HG02798 (cell line): ENCODE measurements around the gene MAFG.

Source experiments
- ATAC-seq: cut with Tn5 transposase; IDR thresholded peaks from one replicate; pipeline ENCODE4 v1.9.1; 2021; ENCODE audit warnings: mild to moderate bottlenecking; ENCODE audit not compliant: unreplicated experiment, poor library complexity

The MAFG gene

DNA sequence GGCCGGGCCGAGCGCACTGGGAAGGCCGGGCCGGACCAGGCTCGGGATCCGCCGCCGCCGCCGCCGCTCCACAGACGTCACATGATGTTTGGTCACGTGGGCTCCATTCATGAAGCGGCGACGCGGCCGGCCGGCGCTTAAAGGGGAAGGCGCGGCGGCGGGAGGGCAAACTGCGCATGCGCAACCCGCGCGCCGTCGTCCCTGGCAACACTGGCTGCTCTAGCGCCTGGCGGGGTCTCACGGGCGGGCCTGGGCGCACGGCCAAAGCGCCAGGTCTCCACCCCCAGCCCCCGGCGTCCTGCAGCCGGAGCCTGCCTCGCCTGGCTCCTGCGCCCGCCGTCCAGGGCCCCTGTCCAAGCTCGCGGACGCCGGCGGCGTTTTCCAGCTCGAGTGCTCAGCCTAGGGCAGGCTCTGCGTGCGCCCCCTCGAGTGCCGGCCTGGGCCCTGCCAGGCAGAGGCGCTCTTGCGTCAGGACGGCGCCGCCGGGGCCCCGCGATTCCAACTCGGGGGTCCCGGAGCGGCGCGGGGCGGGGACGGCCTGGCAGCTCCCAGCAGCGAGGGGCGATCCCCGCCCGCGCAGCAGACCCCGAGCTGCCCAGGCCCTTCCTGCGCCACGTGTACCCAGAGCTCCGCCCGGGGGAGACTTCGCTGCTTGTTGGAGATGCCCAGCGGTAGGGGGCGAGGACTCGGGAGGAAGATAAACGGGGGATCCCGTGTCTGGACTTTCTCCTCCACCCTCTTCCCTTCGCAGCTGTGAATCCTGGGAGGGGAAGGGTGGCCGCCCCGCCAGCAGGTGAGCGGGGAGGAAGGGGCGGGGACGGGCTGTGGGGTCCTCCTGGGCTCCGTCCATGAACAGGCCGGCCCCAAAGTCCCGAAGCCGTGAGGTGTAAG is at the start of gene MAFG:
MAFG (minus strand) TSS at position 83 of the 891 bp plus-strand sequence. CDS start 4,550 bp downstream, outside the sequence.
- peak; percentile 77 for ATAC-seq

DNA sequence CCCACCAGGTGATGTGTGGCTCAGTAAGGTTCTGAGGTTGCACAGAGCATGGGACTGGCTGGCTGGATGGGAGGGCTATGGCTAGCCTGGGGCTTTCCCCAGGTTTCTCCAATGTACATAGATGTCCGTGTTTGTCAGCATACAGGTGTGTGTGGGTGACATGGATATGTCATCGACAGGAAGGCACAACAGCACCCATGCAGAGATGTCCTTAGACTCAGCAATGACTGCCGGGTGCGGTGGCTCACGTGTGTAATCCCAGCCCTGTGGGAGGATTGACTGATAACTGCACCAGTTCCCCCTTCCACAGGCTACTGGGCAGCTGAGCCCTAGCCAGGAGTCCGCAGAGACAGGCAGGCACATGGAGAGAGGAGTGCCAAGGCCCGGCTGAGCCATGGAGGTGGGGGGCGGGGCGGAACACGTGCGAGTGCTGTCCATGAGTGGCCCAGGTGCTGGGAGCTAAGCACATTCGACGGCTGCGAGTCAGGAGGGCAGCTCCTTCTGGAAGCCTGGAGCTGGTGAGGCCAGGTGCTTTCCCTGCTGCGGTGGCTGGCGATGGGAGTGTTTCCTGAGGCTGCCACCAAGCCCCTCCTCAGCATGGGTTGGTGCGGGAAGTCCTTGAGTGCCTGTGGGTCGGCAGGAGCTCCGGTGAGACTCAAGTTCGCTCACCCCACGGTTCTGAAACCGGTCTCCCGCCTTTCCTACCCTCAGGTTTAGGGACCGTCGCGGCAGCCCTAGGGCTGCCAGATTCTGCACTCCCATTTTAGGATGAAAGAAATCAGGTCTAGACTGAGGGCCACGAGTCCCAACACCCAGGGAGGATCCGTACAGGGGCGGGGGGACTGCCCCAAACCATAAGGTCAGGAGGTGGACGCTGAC is 49.0 kb upstream of the MAFG start:
- ATAC-seq = no peak

DNA sequence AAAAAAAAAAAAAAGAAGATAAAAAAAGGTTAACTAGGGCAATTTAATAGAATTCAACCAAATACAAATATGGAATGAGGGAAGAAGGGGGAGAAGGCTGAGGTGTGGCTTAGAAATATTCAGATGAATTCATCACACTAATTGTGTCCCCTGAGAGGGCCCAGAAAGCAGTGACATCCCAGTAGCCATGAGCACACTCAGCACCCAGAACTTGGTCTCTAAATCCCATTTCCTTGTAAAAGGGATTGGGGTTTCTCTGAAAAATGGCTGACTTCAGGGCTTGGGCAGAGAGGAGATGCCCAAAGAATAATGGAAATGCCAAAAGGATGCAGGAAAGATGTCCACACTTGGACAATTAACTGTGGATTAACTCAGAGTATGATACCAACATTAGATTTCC is 45.9 kb upstream of the MAFG start:
- no peak for ATAC-seq

DNA sequence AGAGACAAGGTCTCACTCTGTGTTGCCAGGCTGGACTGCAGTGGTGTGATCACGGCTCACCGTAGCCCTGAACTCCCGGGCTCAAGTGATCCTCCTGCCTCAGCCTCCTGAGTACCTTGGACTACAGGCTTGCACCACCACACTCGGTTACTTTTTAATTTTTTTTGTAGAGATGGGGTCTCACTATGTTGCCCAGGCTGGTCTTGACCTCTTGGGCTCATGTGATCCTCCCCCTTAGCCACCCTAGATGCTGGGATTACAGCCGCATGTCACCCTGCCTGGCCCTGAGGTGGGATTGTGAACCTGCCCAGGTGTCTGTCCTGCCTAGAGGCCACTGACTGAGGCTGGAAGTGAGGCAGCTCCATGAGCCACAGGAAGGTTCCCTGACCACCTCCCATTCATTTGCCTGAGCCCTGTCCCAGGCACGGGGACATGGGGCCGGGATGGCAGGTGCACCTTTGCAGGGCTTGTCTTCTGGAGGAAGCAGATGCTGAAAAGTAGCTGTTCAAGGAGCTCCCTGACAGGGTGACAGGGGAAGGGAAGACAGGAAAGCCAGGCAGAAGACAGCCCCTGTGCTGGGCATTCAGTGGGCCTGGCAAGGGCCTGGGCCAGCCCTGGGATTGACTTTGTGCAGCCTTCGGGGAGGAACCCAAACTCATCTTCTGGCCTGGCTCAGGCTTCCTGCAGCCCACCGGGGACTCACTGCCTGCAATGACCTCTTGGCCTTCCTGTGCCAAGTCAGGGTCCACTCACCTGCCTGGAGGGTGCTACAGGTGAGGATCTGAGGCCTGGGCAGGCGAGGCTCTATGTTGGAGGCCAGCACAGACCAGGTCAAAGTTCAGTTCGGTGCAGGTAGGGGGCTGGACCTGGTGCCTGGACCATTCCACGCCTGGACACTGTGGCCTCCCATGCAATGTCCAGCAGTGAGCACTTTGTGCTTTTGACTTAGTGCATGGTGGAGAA is 41.6 kb upstream of the MAFG start:
- ATAC-seq = no peak

DNA sequence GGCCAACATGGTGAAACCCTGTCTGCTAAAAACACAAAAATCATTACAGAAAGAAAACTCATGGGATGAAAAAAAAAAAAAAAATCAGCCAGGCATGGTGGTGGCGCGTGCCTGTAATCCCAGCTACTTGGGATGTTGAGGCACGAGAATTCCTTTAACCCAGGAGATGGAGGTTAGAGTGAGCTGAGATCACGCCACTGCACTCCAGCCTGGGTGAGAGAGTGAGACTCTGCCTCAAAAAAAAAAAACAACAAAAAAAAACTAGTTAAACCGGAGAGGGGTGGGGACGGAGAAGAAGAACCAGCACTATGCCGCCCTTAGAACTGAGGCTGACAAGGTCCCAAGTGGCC is 40.8 kb upstream of the MAFG start:
- no peak for ATAC-seq

DNA sequence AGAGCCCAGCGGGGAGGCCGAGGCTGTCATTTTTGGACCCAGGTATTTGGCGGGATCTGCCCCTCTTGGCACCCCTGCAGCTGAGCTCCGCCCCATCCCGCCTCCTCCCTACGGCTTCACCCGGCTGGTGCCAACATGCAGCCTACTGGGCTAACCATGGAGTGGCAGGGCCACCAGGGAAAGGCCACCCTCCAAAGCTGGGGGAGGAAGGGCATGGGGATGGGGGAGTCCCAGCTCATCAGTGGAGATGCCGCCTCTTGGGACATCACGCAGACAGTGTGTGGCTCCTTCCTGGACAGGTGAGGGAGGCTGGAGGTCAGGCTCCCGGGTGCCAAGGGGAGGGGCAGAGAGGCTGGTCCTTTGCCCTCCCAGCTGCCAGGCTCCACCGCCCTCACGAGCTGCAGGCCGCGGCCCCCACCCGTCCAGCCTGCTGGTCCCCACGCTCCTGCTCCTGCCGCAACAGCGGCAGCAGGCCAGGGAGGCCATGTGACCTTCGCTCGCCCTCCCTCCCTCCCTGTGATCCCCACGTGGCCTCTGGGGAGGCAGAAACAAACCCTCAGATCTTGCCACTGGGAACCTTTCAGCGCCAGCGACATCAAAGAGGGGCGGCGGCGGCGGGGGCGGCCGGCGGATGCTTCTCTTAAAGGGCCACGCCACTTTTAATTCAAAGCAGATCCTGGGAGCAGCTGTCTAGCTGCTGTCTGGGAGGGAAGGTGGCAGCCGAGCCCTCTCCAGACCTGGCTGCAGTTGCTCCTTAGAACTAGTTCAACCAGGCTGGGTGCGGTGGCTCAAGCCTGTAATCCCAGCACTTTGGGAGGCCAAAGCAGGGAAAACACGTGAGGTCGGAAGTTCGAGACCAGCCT is 40.2 kb upstream of the MAFG start:
- peak; percentile 68 for ATAC-seq

DNA sequence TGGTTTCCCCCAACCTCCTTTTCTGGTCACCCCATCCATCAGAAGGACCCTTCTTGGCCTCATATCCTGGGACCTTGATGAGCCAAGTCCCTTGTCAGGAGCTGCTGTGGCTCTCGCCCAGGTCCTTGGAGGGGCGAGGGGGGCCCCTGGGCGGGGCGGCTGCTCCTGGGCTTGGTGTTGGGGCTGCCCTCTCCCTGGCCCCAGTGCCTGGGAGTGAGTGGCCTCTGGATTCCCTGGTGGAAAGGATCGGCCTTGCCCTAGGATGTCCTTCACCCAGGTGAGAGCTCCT is 39.7 kb upstream of the MAFG start:
- ATAC-seq = no peak

DNA sequence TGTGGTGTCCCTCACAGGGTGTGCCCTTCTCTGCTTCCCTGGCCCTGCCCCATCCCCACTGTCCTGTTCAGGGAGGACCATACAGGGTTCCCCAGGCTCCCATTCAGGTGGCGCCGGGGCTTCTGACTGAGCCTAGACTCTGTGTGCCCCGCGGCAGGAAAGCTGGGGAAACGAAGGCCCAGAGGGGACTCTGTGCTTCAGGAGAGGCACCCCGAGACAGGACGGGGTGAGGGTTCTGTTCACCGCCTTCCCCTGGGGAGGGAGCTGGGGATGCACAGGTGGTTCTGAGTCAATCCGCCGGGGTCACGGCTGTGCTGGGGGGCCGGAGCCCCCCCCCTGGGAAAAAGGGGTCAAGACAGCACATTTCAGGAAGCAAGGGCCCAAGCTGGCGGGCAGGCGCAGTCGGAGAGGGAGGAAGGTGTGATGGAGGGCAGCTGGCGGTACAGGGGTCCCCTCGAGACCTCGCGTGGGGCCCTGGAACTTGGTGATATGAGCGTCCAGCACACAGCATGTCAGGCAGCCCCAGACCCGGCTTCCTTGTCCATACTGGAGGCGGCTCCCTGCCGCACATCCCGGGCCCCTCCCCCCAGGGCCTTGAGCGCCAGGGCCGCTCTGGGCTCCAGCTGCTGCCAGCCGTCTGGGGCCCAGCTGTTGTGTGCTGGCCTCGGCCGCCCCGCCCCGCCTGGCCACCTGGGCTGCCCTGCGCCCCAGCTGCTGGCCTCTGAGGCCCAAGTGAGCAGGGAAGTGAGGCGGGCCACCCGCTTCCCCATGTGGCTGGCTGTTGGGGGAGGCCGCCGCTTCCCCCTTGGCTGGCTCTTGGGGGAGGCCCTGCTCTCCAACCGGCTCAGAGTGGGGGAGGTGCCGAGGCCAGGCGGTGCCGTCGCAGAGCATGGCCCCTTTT is 39.1 kb upstream of the MAFG start:
- ATAC-seq = no peak

DNA sequence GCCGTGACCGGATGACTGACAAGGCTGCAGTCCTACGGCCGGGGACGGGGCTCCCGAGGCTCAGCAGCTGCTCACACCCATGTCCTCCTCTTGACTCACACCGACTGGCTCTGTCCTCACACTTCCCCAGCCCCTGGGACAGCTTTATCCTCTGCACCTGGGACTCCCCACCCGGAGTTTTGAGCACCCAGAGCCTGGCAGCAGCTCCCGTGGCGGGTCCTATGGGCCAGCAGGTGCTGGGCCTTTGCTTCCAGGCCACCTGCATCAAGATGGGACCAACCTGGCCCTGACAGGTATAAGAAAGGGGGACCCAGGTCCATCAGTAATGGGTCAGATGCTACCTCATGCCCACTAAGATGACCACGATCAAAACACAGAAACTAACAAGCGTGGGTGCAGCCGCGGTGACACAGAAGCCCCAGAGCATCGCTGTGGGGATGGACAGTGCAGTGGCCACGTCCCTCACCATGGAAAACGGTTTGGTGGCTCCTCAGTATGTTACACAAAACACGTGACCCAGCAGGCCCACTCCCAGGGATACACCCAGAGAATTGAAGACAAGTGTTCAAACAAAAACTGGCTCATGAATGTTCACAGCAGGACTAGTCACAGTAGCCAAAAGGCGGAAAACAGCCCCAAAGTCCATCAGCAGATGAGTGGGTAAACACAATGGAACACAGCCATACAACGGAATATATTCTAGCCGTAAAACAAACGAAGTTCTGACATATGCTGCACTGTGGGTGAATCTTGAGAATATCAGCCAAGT is 36.7 kb upstream of the MAFG start:
- ATAC-seq = no peak

DNA sequence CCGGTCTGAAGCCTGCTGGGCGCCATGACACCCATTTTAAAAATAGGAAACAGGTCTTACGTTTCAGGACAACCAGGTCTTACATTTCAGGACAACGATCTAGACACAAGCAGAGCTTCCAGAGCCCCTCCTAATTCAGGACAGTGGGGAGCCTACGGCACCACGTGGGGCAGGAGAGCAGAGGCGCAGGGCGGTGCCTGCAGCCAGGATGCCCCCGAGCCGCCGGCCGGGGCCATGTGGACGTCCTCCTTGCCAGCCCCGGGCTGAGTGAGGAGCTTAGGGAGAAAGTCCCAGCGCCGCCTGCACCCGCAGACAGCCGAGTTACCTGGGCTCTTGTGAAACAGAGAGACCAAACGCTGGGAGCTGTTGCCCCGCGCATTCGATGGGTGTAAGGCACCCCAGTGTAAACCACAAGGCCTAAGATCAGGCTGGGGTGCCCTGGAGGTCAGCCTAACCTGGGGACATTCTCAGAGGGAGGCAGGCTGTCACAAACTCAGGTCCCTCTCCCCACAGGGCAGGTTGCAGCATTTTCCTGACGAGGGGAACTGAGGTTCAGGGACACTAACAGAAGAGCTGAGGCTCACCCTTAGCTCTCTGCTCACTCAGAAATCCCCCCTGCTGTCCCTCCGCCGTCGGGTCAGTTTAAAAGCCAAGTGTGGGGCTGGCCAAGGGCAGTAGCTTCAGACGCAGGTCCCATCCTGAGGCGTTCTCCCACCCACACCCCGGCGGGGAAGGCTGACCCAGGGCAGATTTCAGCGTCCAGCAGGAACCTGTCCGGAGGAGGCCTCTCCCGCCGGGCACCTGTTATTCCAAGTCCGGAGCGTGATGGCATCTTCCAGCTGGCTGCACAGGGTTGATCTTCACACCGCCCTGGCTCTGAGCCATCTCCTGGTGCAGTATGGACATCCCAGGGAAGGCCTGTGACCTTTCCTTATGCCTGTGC is 35.2 kb upstream of the MAFG start:
- no peak for ATAC-seq

DNA sequence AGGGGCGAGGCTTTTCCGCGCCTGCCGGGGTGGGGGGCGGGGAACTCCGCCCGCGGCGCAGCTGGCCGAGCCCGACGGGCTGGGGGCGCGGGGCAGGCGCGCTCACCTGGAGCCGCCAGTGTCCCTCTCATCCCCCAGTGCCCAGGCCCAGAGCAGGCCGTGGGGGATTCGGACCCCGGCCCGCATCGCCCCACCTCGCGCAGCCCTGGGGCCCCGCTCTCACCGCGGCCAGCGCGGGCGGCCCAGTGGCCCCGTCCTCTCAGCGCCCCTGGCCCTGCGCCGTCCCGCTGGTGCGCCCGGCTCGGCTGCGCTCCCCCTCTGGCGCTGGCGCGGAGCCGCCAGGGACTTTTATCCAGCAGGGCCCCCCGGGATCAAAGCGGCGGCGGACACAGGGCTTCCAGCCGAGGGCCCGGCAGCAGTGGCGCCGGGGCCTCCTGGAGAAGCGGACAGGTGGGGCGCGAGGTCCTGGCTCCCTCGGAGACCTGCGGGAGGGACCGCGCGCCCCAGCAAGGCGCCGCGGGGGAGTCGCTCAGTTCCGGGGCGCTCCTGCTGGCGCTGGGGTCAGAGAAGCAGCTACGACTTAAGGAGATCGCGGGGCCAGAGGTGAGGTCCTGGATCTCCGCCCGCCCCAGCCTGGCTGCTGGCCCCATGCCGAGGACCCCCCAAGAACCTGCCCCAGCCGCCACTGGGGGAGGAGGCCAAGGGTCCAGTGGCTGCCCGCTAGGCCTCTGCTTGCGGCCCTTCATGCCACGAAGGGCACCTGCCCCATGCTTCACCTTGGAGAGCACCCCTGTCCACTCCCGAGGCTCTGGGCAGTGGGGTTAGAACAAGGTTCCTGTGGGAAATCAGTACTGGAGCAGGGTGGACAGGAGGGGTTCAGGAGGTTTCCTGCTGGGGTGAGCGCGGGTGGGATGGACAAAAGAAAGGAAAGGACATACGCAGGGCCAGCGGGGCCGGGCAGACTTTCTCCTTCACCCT is 34.3 kb upstream of the MAFG start:
- ATAC-seq = no peak

DNA sequence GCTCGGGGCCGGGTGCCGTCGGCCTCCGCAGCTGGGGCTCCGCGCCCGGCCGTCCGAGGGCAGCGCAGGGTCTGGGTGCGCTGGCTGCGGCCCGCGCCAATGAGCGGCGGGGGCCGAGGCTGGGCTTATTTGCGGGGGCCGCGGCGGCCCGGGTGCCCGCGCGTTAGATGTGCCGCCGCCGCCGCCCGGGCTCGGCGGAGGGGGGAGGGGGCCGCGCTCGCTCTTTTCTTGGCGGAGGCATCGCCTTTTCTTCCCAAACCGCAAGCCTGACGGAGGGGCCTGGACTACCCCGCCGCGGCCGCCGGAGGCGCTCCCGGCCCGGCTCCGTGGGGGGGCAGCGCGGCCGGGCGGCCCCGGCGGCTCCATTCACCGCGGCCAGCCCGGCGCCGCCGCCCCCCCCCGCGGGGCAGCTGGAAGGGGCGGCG is 33.6 kb upstream of the MAFG start, which contains the start of gene NOTUM:
NOTUM (minus strand) TSS at position 101 of the 425 bp plus-strand sequence. CDS start 278 bp downstream, outside the sequence.
- ATAC-seq = no peak

DNA sequence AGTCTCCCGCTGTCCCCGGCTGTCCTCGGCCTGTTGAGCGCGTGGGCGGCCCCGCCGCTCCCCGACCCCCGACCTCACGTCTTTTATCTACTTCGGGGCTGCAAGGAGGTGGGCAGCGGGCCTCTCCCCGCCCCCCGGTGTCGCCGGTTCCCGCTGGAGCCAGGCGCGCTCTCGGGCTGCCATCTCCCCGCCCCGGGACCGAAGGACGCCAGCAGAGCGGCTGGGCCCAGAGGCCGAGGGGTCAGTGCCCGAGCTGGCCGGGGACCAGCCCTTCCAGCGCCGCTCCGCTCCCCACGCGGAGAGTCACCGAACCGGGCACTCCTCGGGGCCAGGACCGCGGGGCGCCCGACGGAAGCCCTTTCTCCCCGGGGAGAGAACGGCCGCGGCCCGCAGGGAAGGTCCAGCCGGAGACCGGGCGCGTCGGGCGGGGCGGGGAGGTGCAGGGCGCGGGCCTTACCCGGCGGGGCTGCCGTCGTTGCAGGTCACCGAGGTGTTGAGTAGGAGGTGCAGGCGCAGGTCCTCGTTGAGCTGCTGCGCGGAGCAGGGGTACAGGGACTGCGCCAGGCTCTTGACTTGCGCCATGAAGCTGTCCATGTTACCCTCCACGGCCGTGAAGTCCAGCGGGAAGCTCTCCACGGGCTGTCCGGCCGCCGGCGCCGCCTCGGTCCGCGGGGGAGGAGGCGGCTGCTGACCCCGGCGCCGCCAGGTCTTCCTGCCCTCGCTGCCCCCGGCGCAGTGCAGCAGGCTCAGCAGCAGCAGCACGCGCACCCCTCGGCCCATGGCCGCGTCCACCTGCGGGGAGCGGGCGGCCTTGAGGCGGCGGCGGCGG is 32.8 kb upstream of the MAFG start:
- no peak for ATAC-seq

DNA sequence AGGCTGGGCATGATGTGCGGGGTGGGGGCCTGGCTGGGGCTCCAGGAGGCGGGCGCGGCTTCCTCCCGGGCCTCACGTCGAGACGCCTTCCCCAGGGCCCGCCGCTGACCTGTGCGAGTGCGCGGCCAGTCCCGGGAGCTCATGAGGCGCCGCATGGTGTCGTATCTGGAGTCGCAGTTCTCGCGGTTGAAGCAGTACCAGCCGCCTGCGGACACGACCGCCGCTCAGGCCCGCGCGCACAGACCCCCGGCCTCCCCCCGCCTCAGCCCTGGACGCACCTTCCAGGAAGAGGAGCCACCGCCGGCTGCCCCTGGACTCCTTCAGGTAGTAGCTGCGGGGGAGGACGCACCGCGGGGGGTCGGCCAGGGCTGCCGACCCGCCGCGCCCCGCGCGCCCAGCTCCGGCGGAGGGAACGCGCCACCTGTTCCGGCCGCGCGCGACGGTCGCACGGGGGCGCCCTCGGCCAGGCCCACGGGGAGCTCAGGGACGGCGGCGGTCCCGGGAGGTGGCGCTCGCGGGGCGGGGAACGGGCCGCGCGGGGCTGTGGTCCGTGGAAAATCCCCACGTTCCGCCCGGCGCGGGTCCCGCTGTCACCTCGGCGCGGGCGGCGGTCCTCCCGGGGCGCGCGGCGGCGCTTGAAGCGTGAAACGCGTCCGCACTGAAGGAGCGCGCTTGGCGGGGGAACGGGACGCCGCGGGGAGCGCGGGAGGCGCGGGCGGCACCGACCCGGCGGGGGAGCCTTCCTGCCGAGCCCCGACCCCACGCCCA is 32.0 kb upstream of the MAFG start:
- peak; percentile 67 for ATAC-seq
